GM23248 (cell line): Measurements from ENCODE around the gene KANTR.

Experiments
- EZH2 ChIP-seq: fragments of 200-600 bp; sonication (generic); IDR thresholded peaks from 2 replicates; pipeline ENCODE4 v1.6.1; 2018; ENCODE audit warnings: antibody characterized with exemption, mild to moderate bottlenecking; ENCODE audit not compliant: insufficient read depth, poor library complexity, severe bottlenecking
- EZH2phosphoT487 ChIP-seq: fragments of 200-600 bp; sonication (generic); IDR thresholded peaks from 2 replicates; pipeline ENCODE4 v1.6.1; 2018; ENCODE audit warnings: antibody characterized with exemption, moderate library complexity, mild to moderate bottlenecking, low read depth; ENCODE audit not compliant: insufficient read depth

- no peak for TF ChIP-seq EZH2
- no peak for TF ChIP-seq EZH2phosphoT487
Observed at GRCh38 chrX:53065104-53065503, 28.8 kb upstream of the KANTR start.
